Measurements from ENCODE around the gene TBL1Y.

DNA sequence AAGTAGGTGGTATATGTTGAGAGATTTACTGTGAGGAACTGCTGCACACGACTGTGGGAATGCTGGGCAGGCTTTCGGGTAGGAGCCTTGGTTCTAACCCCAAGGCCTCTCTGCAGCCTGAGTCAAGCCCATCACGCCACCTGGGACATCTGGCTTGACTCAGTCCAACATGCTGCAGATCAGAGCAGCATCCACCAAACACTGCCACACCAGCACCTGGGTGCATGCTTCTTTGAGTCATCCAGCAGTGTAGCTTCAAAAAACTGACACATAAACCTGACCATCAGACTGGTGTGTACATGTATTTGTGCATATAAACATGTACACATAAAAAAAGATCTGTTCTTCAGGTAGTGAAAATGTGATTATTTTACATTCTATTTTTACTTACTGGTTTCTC is 217.7 kb downstream of the TBL1Y start:
- TF ChIP-seq POLR2A (IDR thresholded peaks at IDR 0.05; ENCODE audit: low read depth, low read length) (no peak), PAX5 (IDR thresholded peaks at IDR 0.05; ENCODE audit: insufficient read depth, low read length, severe bottlenecking) (no peak), TAF1 (IDR thresholded peaks at IDR 0.05; ENCODE audit: low read depth, low read length) (no peak), POLR2AphosphoS5 (IDR thresholded peaks at IDR 0.05; ENCODE audit: low read depth, low read length) (no peak), POU2F2 (IDR thresholded peaks at IDR 0.05; ENCODE audit: low read depth, low read length) (no peak)

Measured in GM12891 (cell line).